ENCODE measurements around the gene ATAD3B.
"Not testable (repeated sequence)": the region's sequence is repeated elsewhere in the genome, so short reads cannot be mapped to it uniquely, and the experiment has no call there.

Gene ATAD3B

GRCh38 chr1:1516923-1517322, 45.4 kb downstream of the ATAD3B start:
- not testable (repeated sequence) for DNase-seq

- DNase-seq, result no peak
These were observed 46.5 kb downstream of the ATAD3B start for GRCh38 chr1:1517973-1518620.

DNA sequence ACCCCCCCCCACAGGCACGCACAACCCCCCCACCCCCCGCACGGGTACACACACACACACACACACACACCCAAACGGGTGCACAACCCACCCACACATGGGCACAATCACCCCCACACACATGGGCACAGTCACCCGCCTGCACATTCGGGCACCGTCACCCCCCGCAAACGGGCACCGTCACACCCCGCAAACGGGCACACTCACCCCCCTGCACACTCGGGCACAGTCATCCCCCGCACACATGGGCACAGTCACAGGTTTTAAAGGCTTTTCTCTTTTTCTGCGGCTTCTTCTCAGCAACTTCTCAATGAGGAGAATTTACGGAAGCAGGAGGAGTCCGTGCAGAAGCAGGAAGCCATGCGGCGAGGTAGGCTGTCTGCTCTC, 47.0 kb downstream of the ATAD3B start:
- DNase-seq, result not testable (repeated sequence)

GRCh38 chr1:1519805-1520505, 48.4 kb downstream of the ATAD3B start:
- DNase-seq, result not testable (repeated sequence)

DNA sequence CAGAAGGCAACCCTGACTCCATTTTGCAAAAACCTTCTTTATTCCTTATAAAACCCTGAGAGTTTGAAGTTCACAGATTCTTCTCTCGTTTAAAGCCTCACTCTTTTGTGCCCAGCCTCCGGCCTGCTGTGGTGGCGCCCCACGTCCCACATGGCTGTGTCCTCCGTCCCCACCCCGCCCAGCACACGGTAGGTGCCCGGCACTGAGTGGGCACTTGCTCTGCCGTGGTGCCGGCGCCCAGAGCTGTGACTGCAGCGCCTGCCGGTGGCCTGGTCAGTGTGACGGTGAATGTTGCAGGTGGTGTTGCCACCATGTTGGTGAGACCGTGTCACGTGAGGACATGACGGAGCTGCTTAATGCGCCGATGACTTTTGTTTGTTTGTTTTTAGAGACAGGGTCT, 49.8 kb downstream of the ATAD3B start:
- DNase-seq, result no peak

DNA sequence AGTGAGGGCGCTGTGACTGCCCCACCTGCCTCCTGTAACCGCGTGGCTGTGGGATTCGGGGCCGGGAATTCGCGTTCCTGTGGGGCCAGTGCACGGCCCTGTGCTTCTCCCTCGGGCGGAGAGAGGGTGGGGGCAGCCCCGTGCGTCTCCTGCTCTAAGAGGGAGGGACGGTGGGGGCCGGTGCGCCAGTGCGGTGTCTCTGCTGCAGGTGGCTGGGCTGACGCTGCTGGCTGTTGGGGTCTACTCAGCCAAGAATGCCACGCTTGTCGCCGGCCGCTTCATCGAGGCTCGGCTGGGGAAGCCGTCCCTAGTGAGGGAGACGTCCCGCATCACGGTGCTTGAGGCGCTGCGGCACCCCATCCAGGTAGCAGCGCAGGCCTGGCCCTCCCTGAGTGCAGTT, 51.0 kb downstream of the ATAD3B start:
- DNase-seq, result not testable (repeated sequence)

GRCh38 chr1:1523226-1523625, 51.7 kb downstream of the ATAD3B start:
- DNase-seq, result not testable (repeated sequence)

GRCh38 chr1:1523651-1524050, 52.1 kb downstream of the ATAD3B start:
- DNase-seq, result not testable (repeated sequence)

GRCh38 chr1:1524750-1525383, 53.3 kb downstream of the ATAD3B start:
- DNase-seq, result not testable (repeated sequence)

DNA sequence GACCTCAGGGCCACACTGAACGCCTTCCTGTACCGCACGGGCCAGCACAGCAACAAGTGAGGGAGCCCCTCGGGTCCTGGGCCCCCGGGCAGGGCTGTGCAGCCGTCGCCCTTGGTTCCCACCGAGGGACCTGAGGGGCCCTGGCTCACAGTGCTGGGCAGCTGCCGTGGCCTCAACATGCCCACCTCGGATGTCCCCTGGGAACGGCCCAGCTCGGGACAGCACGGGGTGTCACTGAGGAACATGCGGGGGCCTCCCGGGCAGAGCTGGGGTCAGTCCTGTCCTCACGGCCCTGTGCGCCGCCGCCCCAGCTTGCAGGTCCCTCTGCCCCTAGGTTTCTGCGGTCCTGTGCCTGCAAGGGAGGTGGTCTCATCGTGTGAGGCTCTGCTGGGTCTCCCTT, 54.9 kb downstream of the ATAD3B start:
- not testable (repeated sequence) for DNase-seq

DNA sequence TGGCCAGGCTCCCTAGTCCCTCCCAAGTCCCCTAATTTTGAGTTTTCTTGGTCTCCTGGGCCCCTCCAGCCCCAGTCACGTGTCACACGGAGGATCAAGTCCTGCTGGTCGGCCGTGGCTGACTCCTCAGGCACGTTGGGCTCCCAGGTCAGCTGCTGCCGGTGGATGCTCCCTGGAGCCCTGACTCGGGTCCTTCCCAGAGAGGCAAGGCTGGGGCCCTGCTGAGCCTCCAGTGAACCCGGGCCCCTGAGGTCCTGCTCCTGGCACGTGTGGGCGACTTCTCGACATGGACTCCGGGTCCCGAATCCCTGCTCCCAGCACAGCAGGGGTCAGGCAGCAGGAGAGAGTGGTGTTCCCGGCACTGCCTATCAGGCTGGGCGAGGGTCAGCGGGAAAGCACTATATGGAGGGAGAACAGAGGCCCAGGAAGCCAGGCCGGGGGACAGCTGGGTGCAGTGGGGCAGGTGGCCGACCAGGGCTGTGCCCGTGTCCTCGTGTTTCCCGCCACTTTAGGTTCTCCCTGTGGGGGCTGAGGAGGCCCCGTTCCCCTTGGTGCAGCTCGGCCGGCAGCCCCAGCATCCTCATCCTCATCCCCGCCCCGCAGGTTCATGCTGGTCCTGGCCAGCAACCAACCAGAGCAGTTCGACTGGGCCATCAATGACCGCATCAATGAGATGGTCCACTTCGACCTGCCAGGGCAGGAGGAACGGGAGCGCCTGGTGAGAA, 55.7 kb downstream of the ATAD3B start:
- DNase-seq, result no peak

DNA sequence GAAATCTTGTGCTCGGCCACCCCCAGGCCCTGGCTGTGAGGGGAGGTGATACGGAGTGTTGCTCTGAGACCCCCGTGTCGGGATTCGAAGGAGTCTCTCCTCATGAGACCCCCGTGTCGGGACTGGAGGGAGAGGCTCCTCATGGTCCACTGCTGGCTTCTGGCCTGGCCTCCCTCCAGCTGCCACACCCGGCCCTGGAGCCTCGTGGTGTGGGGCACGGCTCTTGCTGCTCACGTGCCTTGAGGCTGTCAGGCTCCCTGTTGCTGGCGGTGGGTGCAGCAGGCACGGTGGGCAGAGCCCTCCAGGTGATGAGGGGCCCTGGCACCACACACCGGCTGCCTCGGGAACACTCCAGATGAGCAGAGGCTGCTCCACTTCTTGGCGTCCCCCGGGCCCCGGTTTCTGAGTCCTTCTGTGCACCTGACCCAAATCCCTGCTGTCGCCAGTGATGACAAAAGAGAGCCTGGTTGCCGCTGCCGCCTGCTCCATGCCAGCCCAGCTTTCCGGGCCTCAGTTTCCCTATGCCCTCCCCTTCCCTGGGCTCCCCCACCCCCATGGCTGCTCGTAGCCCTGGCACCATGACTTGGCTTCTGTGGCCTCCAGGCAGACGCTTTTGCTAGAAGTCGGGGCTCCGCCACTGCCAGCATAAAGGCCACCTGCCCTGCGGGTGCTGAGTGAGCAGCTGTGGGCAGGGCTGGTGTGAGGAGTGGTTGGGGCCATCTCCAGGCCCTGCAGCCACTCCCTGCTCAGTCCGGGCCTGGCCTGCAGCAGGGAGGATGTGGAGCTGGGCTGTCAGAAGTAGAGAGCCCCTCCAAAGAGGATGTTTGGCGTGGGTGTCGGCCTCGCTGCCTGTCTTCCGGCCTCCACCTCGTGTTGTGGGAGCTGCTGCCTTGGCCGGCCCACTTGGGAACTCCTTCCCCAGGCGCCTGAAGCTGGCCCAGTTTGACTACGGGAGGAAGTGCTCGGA, 57.0 kb downstream of the ATAD3B start:
- no peak for DNase-seq

DNA sequence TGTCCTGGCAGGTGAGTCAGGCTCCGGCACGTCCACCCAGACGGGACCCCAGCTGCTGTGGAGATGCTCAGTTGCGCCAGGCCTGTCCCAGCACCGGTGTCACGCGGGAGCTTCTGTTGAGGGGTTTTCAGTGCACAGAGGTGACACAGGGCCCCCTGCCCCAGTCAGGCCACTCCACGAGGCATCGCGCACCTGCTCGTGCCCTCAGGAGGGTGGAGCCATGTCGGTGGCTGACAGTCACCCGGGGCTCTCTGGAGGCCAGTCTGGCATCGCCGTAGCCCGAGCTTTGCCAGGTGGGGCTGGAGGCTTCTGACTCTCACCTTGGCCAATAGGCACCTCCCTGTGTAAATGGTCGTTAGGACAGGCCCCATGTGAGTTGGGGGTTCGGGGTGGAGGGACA, 57.8 kb downstream of the ATAD3B start:
- DNase-seq, result no peak

DNA sequence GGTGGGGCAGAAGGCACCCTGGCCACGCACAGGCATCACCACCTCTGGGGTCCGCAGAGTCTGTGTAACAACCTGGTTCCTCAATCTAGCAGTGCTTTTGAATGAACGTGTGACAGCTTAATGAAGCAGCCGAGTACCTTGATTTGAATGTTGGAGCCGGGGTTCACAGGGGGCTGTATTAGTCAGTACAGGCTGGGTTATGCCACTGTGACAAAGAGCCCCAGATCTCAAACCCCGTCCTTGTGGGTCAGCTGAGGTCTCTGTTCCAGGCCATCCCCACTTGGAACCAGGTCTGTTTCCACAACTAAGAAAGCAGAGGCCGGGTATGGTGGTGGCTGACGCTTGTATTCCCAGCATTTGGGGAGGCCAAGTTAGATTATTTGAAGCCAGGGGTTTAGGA, 58.4 kb downstream of the ATAD3B start:
- no peak for DNase-seq

DNA sequence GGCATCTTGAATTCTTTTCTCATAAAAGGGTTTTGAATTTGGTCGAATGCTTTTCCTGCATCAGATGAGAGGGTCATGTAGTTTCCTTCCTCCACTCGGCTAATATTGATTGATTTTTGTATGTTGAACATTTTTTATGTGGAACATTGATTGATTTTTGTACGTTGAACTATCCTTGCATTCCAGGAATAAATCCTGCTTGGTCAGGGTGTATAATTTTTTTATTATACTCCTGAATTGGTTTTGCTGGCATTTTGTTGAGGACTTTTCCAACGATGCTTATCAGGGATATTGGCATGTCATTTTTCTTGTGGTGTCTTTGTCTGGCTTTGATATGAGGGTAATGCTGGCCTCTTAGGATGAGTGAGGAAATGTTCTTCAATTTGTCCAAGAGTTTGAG, 60.4 kb downstream of the ATAD3B start:
- no peak for DNase-seq

- not testable (repeated sequence) for DNase-seq
These were observed 61.8 kb downstream of the ATAD3B start for GRCh38 chr1:1533176-1533893.

DNA sequence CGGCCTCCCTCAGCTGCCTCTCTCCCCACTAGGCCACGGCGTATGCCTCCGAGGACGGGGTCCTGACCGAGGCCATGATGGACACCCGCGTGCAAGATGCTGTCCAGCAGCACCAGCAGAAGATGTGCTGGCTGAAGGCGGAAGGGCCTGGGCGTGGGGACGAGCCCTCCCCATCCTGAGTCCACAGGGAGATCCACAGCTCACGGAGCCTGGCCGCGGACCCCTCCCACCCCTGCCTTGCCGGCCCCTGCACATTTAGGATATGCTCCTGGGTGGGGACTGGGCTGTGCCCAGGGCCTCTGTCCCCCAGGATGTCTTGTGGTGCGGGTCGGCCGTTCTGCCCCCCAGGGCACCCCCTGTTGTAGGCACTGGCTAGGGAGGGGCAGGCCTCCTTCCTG, 62.3 kb downstream of the ATAD3B start:
- not testable (repeated sequence) for DNase-seq

GRCh38 chr1:1534401-1535154, 63.0 kb downstream of the ATAD3B start:
- no peak for DNase-seq

DNA sequence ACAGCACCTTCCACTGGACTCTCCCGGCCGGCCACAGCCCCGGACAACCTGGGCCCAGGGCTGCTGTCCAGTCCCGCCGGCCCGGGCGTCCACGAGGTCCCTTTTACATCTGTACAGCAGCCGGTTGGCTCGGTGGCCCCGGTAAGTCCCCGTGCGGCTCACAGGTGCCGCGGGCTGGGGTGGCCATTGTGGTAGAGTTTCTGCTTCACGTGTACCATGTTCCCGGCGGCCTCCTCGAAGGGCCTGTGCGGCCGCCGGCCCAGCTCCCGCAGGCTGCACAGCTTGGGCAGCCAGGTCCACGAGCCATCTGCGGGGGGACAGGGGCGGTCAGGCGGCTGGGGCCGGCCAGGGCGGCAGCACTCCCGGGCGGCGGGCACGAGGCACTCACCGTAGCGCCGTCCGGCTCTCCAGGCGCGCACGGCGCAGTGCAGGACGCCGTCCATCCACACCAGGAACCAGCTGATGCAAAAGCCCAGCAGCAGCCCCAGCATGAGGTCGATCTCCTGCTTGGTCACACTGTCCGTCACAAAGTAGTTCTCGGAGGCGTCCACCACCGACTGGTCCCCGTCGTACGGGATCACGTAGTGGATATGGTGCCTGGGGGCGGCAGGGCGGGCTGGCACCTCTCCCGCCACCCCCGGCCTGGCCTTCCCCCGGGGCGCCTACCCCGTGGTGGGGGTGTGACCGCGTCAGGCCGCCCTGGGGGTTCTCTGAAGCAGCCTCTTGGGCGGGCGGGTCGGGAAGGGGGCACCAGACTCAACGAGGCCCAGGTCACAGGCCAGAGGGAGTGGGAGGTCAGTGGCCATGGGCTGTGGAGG, 63.8 kb downstream of the ATAD3B start:
- DNase-seq, result no peak

Data from activated CD4-positive, alpha-beta T cell treated with anti-CD3 and anti-CD28 coated beads, Interleukin-10, Interleukin-2, amounts not matched to agents 100 ng/mL and 50 ng/mL, durations not matched to agents 16 hours and 8 hours (primary cell).